Subcutaneous preadipocyte (primary cell): ENCODE results near the gene HSPA1L. TPM values are rescaled to one million over a fixed set of nuclear protein-coding genes. Genes with fewer than 3 reads are reported as not detected.

Experiments used
- small RNA-seq: library from RNA; depleted of rRNA; stranded (forward); fragments of <200 nt; gene quantifications from one replicate; pipeline ENCODE3, GENCODE V24; 2012
- total RNA-seq: library from RNA; depleted of rRNA; stranded (reverse); fragments of >200 nt; gene quantifications from 2 replicates; pipeline ENCODE4 v1.2.3, GENCODE V29; 2012

Gene HSPA1L
- 0.37 and 0.39 TPM in 2 replicates for total RNA-seq

GRCh38 chr6:31815025-31815838, at the start of gene HSPA1L, which contains the start of gene HSPA1A:
Gene HSPA1L (minus strand): TSS chr6:31815283. CDS start chr6:31811972, 3,311 bp downstream.
Gene HSPA1A (plus strand): TSS chr6:31815543. CDS start chr6:31815757, 214 bp downstream.

GRCh38 chr6:31862344-31863235, 47.5 kb upstream of the HSPA1L start, which contains the start of gene NEU1:
Gene NEU1 (minus strand): TSS chr6:31862821. CDS start chr6:31862776, 45 bp downstream.

GRCh38 chr6:31827286-31828079, 12.4 kb upstream of the HSPA1L start, which contains the start of gene HSPA1B:
Gene HSPA1B (plus strand): TSS chr6:31827738. CDS start chr6:31827951, 213 bp downstream.

GRCh38 chr6:31806470-31807272, 8.4 kb downstream of the HSPA1L start, which contains the start of gene LSM2:
Gene LSM2 (minus strand): TSS chr6:31806966. CDS start chr6:31806757, 209 bp downstream.

DNA sequence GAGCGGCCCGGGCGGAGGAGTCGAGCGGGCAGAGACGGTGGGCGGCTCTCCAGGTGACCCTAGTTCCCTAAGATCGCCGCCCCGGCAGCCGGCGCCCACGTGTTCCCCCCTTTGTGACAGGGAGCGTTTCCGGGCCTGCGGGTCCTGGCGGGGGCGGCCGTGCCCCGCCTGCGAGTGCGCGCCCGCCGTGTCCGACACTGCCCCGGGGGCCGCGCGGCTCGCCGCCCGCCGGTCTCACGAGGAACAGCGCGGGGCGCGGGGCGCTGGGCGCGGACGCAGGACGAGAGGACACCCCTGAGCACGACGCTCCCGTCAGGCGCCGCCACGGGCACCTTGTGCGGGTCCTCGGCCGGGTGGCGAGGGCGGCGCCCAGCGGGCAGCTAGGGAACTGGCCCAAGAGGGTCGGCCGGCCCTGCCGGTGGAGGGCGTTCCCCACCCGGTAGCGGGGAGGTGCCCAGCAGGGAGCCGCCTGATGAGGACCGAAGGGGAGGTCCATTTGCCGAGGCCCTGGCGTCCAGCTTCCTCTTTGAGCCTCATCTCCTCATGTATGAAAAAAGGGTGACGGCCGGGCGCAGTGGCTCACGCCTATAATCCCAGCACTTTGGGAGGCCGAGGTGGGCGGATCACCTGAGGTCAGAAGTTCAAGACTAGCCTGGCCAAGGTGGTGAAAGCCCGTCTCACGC, 19.3 kb downstream of the HSPA1L start, which contains the start of gene VARS1:
Gene VARS1 (minus strand): TSS at position 137 of the 683 bp plus-strand sequence. CDS start 535 bp downstream, outside the sequence.

GRCh38 chr6:31776989-31777666, 38.0 kb downstream of the HSPA1L start, which contains the start of gene VWA7:
Gene VWA7 (minus strand): TSS chr6:31777328. CDS start chr6:31776779, 549 bp downstream.

DNA sequence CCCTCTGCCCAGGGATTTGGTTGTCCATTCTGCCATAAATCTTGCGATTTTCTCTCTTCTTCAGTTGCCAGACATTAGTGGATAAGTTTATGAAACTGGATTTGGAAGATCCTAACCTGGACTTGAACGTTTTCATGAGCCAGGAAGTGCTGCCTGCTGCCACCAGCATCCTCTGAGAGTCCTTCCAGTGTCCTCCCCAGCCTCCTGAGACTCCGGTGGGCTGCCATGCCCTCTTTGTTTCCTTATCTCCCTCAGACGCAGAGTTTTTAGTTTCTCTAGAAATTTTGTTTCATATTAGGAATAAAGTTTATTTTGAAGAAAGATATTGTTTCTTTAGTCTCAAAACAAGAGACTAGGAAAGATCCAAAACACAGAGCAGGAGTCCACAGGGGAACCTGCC, 52.7 kb downstream of the HSPA1L start, which contains the start of gene SAPCD1:
Gene SAPCD1 (plus strand): TSS at position 301 of the 400 bp plus-strand sequence. CDS start 399 bp downstream, outside the sequence.

Small RNA genes within 50 kb of the gene (small RNA-seq; reads per million reads assigned to genes)
- gene MSH5-SAPCD1 (not detected), gene RF00019 (not detected), gene SAPCD1 (0.08 reads per million), gene SNORD48 (26.9 reads per million, percentile 97 among the genes with 10 or more reads in this experiment), gene SNORD52 (not detected)

Other genes starting within 250 kb of the HSPA1L start
- gene LTA, start 243.0 kb downstream of the HSPA1L start, total RNA-seq, result not detected in 2 replicates
- gene TNF, start 239.7 kb downstream of the HSPA1L start, total RNA-seq, result not detected in 2 replicates
- gene LTB, start 232.9 kb downstream of the HSPA1L start, total RNA-seq, result not detected in 2 replicates
- not detected in 2 replicates for gene LST1, start 229.0 kb downstream of the HSPA1L start, total RNA-seq
- gene NCR3, start 222.3 kb downstream of the HSPA1L start, total RNA-seq, result not detected in 2 replicates
- not detected in 2 replicates for gene AIF1, start 200.0 kb downstream of the HSPA1L start, total RNA-seq
- 54.7 and 90.9 TPM in 2 replicates for gene PRRC2A, start 194.6 kb downstream of the HSPA1L start, total RNA-seq
- 145 and 182 TPM in 2 replicates for gene BAG6, start 162.6 kb downstream of the HSPA1L start, total RNA-seq
- gene APOM, start 159.4 kb downstream of the HSPA1L start, total RNA-seq, result 0.59 and 1.1 TPM in 2 replicates
- gene C6orf47, start 154.5 kb downstream of the HSPA1L start, total RNA-seq, result 12.5 and 15.8 TPM in 2 replicates
- gene GPANK1, start 150.3 kb downstream of the HSPA1L start, total RNA-seq, result 24.3 and 26.4 TPM in 2 replicates
- gene CSNK2B, start 149.2 kb downstream of the HSPA1L start, total RNA-seq, result 130 and 189 TPM in 2 replicates
- gene LY6G5B, start 145.3 kb downstream of the HSPA1L start, total RNA-seq, result 3.3 and 4.3 TPM in 2 replicates
- gene LY6G5C, start 134.2 kb downstream of the HSPA1L start, total RNA-seq, result 0.37 and 0.39 TPM in 2 replicates
- gene ABHD16A, start 112.0 kb downstream of the HSPA1L start, total RNA-seq, result 29.4 and 34.0 TPM in 2 replicates
- not detected in 2 replicates for gene LY6G6F, start 108.4 kb downstream of the HSPA1L start, total RNA-seq
- gene LY6G6D, start 99.9 kb downstream of the HSPA1L start, total RNA-seq, result not detected in 2 replicates
- not detected in 2 replicates for gene LY6G6C, start 93.5 kb downstream of the HSPA1L start, total RNA-seq
- gene MPIG6B, start 91.9 kb downstream of the HSPA1L start, total RNA-seq, result not detected in 2 replicates
- 22.7 and 32.0 TPM in 2 replicates for gene DDAH2, start 86.0 kb downstream of the HSPA1L start, total RNA-seq
- 927 and 1,210 TPM in 2 replicates for gene CLIC1, start 78.8 kb downstream of the HSPA1L start, total RNA-seq
- 16.9 and 29.1 TPM in 2 replicates for gene MSH5, start 75.3 kb downstream of the HSPA1L start, total RNA-seq
- 0.59 and 1.1 TPM in 2 replicates for gene SAPCD1, start 52.6 kb downstream of the HSPA1L start, total RNA-seq
- under 0.01 and 0.98 TPM in 2 replicates for gene VWA7, start 38.0 kb downstream of the HSPA1L start, total RNA-seq
- gene VARS1, start 19.5 kb downstream of the HSPA1L start, total RNA-seq, result 88.6 and 117 TPM in 2 replicates
- 37.1 and 48.9 TPM in 2 replicates for gene LSM2, start 8.3 kb downstream of the HSPA1L start, total RNA-seq
- 35.6 and 53.8 TPM in 2 replicates for gene HSPA1A, start 260 bp upstream of the HSPA1L start, total RNA-seq
- gene HSPA1B, start 12.5 kb upstream of the HSPA1L start, total RNA-seq, result 77.8 and 79.0 TPM in 2 replicates
- 55.9 and 56.1 TPM in 2 replicates for gene NEU1, start 47.5 kb upstream of the HSPA1L start, total RNA-seq
- gene SLC44A4, start 63.7 kb upstream of the HSPA1L start, total RNA-seq, result not detected in 2 replicates
- 43.4 and 50.4 TPM in 2 replicates for gene EHMT2, start 82.4 kb upstream of the HSPA1L start, total RNA-seq
- 1.5 and 1.8 TPM in 2 replicates for gene ZBTB12, start 86.8 kb upstream of the HSPA1L start, total RNA-seq
- gene C2, start 112.4 kb upstream of the HSPA1L start, total RNA-seq, result 0.59 and 2.9 TPM in 2 replicates
- 6.3 and 10.7 TPM in 2 replicates for gene CFB, start 130.8 kb upstream of the HSPA1L start, total RNA-seq
- 97.9 and 114 TPM in 2 replicates for gene NELFE, start 143.7 kb upstream of the HSPA1L start, total RNA-seq
- gene SKIC2, start 143.9 kb upstream of the HSPA1L start, total RNA-seq, result 55.5 and 55.7 TPM in 2 replicates
- 13.5 and 15.1 TPM in 2 replicates for gene DXO, start 156.9 kb upstream of the HSPA1L start, total RNA-seq
- 1.4 and 2.6 TPM in 2 replicates for gene C4A, start 166.8 kb upstream of the HSPA1L start, total RNA-seq
- 1.4 and 1.5 TPM in 2 replicates for gene C4B, start 199.5 kb upstream of the HSPA1L start, total RNA-seq
- under 0.01 TPM in 1 of 2 replicates, not detected in the other for gene CYP21A2, start 223.1 kb upstream of the HSPA1L start, total RNA-seq